C4-2B (cell line): ENCODE measurements around the gene MALRD1.

Source experiments
- H3K27ac ChIP-seq: fragments of 450-650 bp; 2 replicates; pipeline ENCODE4 v1.5.1; 2017
- CTCF ChIP-seq: fragments of 450-650 bp; conservative IDR thresholded peaks from 2 replicates; pipeline ENCODE4 v1.5.1; 2017; ENCODE audit warnings: mild to moderate bottlenecking
- ZFX ChIP-seq: fragments of 450-650 bp; IDR thresholded peaks from 2 replicates; pipeline ENCODE4 v1.6.1; 2017

The MALRD1 gene

GRCh38 chr10:19098803-19099202 is 50.2 kb downstream of the MALRD1 start:
- no peak overlapping the region for H3K27ac ChIP-seq
- TF ChIP-seq ZFX, result no peak
- no peak for TF ChIP-seq CTCF

- TF ChIP-seq CTCF (no peak), ZFX (no peak)
- H3K27ac ChIP-seq, result no peak overlapping the region
These were observed 58.8 kb downstream of the MALRD1 start for GRCh38 chr10:19107406-19107805.

GRCh38 chr10:19111501-19112267 is 63.1 kb downstream of the MALRD1 start:
- TF ChIP-seq CTCF (no peak), ZFX (no peak)
- no peak overlapping the region for H3K27ac ChIP-seq

- H3K27ac ChIP-seq, result no peak overlapping the region
- TF ChIP-seq CTCF, result no peak
- TF ChIP-seq ZFX, result no peak
These were observed 68.8 kb downstream of the MALRD1 start for GRCh38 chr10:19117438-19117837.

GRCh38 chr10:19119191-19119590 is 70.6 kb downstream of the MALRD1 start:
- TF ChIP-seq CTCF (no peak), ZFX (no peak)
- H3K27ac ChIP-seq, result no peak overlapping the region

- TF ChIP-seq CTCF (no peak), ZFX (no peak)
- no peak overlapping the region for H3K27ac ChIP-seq
These were observed 71.8 kb downstream of the MALRD1 start for GRCh38 chr10:19120381-19120908.

GRCh38 chr10:19133992-19134391 is 85.4 kb downstream of the MALRD1 start:
- no peak overlapping the region for H3K27ac ChIP-seq
- TF ChIP-seq CTCF (no peak), ZFX (no peak)
